ENCODE results near the gene SLC7A14. TPM values are rescaled to one million over a fixed set of nuclear protein-coding genes. Genes with fewer than 3 reads are reported as not detected.
A peak's percentile ranks its signal among the peaks of the same experiment; 100 is the strongest.

SLC7A14 gene
- total RNA-seq, 1 donor = 6.1 TPM

DNA sequence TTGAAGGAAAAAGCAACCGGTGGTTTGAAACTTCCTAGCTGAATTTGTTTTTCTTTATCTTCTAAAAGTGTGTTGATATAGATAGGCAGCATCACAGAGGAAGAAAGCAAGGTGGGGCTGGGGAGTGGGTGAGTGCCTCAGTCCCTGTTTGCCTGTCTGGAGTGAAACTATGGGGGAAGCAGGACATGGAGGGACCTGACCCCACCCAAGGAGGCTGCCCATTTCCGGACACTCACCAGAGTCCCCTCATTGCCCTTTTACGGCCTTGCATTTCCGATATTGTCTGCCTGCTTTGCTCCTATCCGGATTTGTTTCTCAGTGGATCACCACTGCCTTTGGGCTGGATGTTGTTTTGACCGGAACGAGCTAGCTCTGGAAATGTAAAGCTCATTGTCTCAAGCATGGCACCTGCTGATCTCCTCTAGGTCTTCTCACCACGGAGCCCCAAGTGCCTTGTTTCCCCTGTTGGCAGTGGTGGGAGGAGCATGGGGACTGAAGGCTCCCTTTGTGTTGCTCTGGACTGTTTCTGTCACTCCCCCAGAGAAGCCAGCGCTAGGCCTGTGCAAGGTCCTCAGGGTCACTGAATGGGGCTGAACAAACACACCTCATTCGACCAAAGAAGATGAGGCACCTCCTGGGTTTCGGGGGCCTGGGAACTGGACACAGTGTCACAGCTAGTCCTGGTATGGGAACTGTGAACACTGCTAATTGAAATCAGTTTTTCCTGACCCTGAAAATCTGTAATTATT lies 160.2 kb downstream of the SLC7A14 start:
- no peak for DNase-seq (ENCODE audit: low read depth)
- H3K4me3 ChIP-seq (ENCODE audit: low read depth, low read length) = no peak overlapping the region
- TF ChIP-seq, protein P1, sequence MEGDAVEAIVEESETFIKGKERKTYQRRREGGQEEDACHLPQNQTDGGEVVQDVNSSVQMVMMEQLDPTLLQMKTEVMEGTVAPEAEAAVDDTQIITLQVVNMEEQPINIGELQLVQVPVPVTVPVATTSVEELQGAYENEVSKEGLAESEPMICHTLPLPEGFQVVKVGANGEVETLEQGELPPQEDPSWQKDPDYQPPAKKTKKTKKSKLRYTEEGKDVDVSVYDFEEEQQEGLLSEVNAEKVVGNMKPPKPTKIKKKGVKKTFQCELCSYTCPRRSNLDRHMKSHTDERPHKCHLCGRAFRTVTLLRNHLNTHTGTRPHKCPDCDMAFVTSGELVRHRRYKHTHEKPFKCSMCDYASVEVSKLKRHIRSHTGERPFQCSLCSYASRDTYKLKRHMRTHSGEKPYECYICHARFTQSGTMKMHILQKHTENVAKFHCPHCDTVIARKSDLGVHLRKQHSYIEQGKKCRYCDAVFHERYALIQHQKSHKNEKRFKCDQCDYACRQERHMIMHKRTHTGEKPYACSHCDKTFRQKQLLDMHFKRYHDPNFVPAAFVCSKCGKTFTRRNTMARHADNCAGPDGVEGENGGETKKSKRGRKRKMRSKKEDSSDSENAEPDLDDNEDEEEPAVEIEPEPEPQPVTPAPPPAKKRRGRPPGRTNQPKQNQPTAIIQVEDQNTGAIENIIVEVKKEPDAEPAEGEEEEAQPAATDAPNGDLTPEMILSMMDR (IDR thresholded peaks at IDR 0.05; ENCODE audit: insufficient read depth, low read length) = no peak

DNA sequence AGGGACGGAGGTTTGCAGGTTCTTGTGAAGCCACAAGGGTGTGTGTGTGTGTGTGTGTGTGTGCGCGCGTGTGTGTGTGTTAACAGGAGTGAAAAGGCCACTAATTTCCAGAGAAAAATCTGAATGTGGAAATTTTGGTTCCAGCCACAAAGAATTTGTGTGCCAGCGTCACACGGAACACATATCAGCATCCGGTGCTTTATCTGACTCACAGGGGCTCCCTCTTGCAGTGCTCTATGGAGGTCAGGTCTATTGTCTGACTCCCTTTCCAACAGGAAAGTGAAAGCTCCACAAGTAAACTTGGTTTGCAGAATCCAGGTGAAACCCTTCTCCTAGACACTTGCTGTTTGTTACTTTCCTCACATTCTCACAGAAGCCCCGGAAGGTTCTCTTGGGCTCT lies 161.0 kb downstream of the SLC7A14 start:
- DNase-seq (ENCODE audit: low read depth) = no peak
- no peak overlapping the region for H3K4me3 ChIP-seq (ENCODE audit: low read depth, low read length)
- TF ChIP-seq, protein P1 (IDR thresholded peaks at IDR 0.05; ENCODE audit: insufficient read depth, low read length) = no peak

DNA sequence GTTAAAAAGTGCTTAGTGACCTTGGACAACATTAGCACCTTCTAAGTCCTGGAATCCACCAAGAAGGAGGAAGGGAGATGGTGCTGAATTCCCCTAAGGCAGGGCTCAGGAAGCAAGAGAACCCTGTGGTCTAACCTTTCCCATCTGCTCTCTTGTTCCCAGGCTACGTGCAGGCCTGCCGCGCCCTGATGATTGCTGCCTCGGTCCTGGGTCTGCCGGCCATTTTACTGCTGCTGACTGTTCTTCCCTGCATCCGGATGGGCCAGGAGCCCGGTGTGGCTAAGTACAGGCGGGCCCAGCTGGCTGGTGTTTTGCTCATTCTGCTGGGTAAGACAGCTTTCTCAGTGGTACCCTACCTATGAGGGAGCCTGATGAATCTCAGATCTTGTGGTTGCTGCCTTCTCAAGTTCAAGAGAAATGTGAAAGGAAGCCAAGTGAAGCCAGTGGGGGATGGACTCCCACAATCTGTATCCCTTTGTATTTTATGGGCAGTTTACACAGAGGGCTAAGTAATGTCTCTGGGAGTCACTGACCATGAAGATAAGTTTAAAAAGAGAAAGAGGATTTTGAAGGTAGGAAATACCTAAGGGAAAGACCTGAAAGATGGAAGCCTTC lies 162.8 kb downstream of the SLC7A14 start:
- DNase-seq (ENCODE audit: low read depth) = no peak
- peak overlapping the region; percentile 41 for H3K4me3 ChIP-seq (ENCODE audit: low read depth, low read length)
- TF ChIP-seq, protein P1 (IDR thresholded peaks at IDR 0.05; ENCODE audit: insufficient read depth, low read length) = no peak

DNA sequence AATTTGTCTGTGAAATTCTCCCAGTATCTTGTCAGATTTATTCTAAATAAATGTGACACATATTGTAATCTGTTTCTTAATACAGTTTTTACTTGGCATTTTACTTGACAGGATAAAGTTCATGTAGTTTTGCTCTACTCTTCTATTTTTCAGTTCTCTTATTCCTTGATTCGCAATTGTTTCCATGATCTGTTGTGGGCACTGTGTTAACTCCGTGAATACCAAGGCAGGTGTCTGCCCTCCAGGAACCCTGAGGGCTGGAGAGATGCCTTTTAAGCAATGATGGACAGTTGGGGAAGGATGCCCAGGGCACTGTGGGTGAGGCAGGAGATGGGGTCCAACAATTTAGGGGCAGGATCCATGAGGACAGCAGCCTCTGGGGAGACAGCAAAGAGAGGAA lies 164.1 kb downstream of the SLC7A14 start:
- H3K4me3 ChIP-seq (ENCODE audit: low read depth, low read length) = peak overlapping the region; percentile 81
- TF ChIP-seq, protein P1 (IDR thresholded peaks at IDR 0.05; ENCODE audit: insufficient read depth, low read length) = no peak
- DNase-seq (ENCODE audit: low read depth) = no peak

DNA sequence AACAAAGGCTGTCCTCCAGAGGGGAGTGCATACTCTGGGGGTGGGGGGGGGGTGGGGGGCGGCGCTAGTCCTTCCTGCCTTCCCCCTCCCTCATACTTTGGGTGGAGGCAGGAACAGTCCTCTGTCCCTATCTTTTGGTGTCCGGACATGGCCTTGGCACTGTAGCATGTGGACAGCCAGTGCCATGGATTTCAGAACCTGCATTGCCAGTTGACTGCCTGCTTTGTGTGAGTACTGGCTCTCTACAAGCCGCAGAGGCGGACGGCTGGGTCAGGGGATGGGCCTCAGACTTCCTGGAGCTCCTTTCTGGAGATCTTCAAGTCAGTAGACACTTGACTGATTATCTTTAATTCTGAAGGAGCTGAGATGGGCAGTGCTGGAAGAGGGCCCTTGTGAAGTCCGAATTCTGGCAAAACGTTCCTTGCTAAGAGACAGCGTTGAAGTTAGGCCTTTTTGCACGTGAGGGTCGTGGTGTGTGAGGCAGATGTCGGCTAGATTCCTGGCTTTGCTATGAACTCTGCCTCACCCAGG lies 164.7 kb downstream of the SLC7A14 start:
- TF ChIP-seq, protein P1 (IDR thresholded peaks at IDR 0.05; ENCODE audit: insufficient read depth, low read length) = no peak
- peak; percentile 48 for DNase-seq (ENCODE audit: low read depth)
- peak overlapping the region; percentile 81 for H3K4me3 ChIP-seq (ENCODE audit: low read depth, low read length)

DNA sequence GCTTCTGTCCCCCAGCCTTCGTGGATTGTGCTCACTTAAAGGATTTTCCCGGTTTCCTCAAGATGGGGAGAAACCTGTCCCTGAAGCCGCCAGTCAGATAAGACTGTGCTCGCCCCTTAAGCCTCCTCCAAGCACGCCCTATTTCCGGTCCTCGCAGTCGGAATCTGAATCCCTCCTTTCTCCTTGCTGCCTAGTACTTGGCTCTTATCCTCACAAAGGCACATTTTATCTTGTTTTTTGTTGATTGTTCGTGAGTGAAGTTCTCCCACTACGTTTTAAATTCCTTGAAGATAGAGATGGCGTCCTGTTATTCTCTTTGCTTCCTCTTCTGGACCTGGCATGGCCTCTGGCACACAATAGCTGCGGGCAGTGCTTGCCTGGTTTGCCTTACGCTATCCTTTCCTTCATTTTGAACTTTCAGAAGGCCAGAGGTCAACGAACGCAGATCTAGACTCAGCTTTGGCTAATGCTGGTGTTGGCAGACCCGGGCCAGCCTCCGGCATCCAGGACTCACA lies 165.5 kb downstream of the SLC7A14 start:
- TF ChIP-seq, protein P1 (IDR thresholded peaks at IDR 0.05; ENCODE audit: insufficient read depth, low read length) = no peak
- peak overlapping the region; percentile 81 for H3K4me3 ChIP-seq (ENCODE audit: low read depth, low read length)
- peak; percentile 55 for DNase-seq (ENCODE audit: low read depth)
